Transverse colon (tissue), 4 donors: ENCODE data around the gene SULT1A1. TPM values are rescaled to one million over a fixed set of nuclear protein-coding genes. Genes with fewer than 3 reads are reported as not detected.
"Not testable (repeated sequence)": the region's sequence is repeated elsewhere in the genome, so short reads cannot be mapped to it uniquely, and the experiment has no call there.

Experiments used
- DNase-seq: peaks from one replicate; pipeline ENCODE4 v3.0.0-alpha.2; 2019
- H3K27ac ChIP-seq, 4 donors: fragments of 200-600 bp; sonication (generic); 2 replicates each; pipeline ENCODE4 v1.5.1; 2016 to 2018; ENCODE audit warnings: inconsistent platforms in 4 of 4
- H3K27me3 ChIP-seq: fragments of 200-600 bp; sonication (generic); 2 replicates; pipeline ENCODE4 v1.5.1; 2017; ENCODE audit warnings: inconsistent platforms
- H3K36me3 ChIP-seq, 4 donors: fragments of 200-600 bp; sonication (generic); 2 replicates each; pipeline ENCODE4 v1.5.1; 2017 to 2019; ENCODE audit warnings: inconsistent platforms in 4 of 4
- H3K4me1 ChIP-seq, 4 donors: fragments of 200-600 bp; sonication (generic); 2 replicates each; pipeline ENCODE4 v1.5.1; 2017 to 2020; ENCODE audit warnings: inconsistent platforms in 4 of 4
- H3K4me3 ChIP-seq, 4 donors: fragments of 200-600 bp; sonication (generic); 1 replicate in 1 of 4; 2 replicates in 3 of 4; pipeline versions ENCODE4 v1.5.1 to v1.6.1; 2017 to 2019; ENCODE audit warnings: inconsistent platforms in 4 of 4
- H3K9me3 ChIP-seq, 2 donors: fragments of 200-600 bp; sonication (generic); 2 replicates each; pipeline ENCODE4 v1.5.1; 2017 to 2019; ENCODE audit warnings: inconsistent platforms in 2 of 2
- CTCF ChIP-seq, 5 experiments: fragments of 200-600 bp in 3 of 5; fragments of 450-650 bp in 2 of 5; sonication (generic) in 3 of 5; IDR thresholded peaks; 1 replicate in 2 of 5; 2 replicates in 3 of 5; pipeline ENCODE4 v1.5.1; 2016 to 2017; ENCODE audit warnings: antibody characterized with exemption in 5 of 5, inconsistent platforms in 3 of 5, mild to moderate bottlenecking in 2 of 5, moderate library complexity in 1 of 5
- EP300 ChIP-seq: sonication (generic); formaldehyde crosslinking; IDR thresholded peaks from one replicate; pipeline ENCODE4 v1.6.1; 2017; ENCODE audit warnings: antibody characterized with exemption, low read depth
- POLR2A ChIP-seq: fragments of 450-650 bp; IDR thresholded peaks from one replicate; pipeline ENCODE4 v1.6.1; 2016; ENCODE audit warnings: antibody characterized with exemption, mild to moderate bottlenecking, moderate library complexity
- POLR2AphosphoS5 ChIP-seq, 3 donors: sonication (generic); formaldehyde crosslinking; IDR thresholded peaks; one replicate each; pipeline ENCODE4 v1.6.1; 2016; ENCODE audit warnings: antibody characterized with exemption in 3 of 3
- WGBS, 2 donors: methylation state at CpG; one replicate each; pipeline ENCODE4 v1.1.5; 2018; ENCODE audit warnings: low coverage in 1 of 2; 5-methylcytosine and 5-hydroxymethylcytosine counted together
- in situ Hi-C, 4 donors: fragments of 200-750 bp; cut with MboI; loops; one replicate each; pipeline versions ENCODE4 v1.15.0 to v1.15.1; 2017; ENCODE audit warnings: low sequenced_read_pairs in 3 of 4, low pct_ligation_motif_present in 1 of 4, low pct_unique_long_range_greater_than_20kb in 1 of 4
- intact Hi-C: fragments of 100-400 bp; cut with DNase I; formaldehyde crosslinking; loops from one replicate; pipeline ENCODE4 v1.15.1; 2023; ENCODE audit warnings: low total_unique reads
- total RNA-seq, 4 donors: library from RNA; depleted of rRNA; stranded (reverse); fragments of >200 nt; gene quantifications; one replicate each; pipeline ENCODE4 v1.1.0, GENCODE V29; 2016

The SULT1A1 gene
- total RNA-seq, 4 donors from 2014 or later: 137 to 455 (median 280) TPM

GRCh38 chr16:28606291-28607115, 3.3 kb downstream of the SULT1A1 start:
- no peaks in the 10 kb centered on the region for H3K9me3 ChIP-seq
- H3K27ac ChIP-seq: no peak overlapping the region
- peaks cover 12 to 30% (median 21%) of the 10 kb centered on the region in 4 donors for H3K4me1 ChIP-seq
- no peak for TF ChIP-seq EP300
- TF ChIP-seq POLR2AphosphoS5 (IDR thresholded peaks at IDR 0.05): no peak
- TF ChIP-seq CTCF (IDR thresholded peaks at IDR 0.05): no peak
- TF ChIP-seq POLR2A: no peak
- no peaks in the 10 kb centered on the region for H3K36me3 ChIP-seq
- in situ Hi-C loops: no loop called here
- no peak for DNase-seq
- intact Hi-C loops: no loop called here
- H3K4me3 ChIP-seq: no peak overlapping the region
- WGBS, 2 donors: 89 to 100% methylated on average over 3 to 16 of the region's 16 CpGs
- no peaks in the 10 kb centered on the region for H3K27me3 ChIP-seq

- no peak for TF ChIP-seq CTCF (IDR thresholded peaks at IDR 0.05)
- no peak for TF ChIP-seq POLR2AphosphoS5 (IDR thresholded peaks at IDR 0.05)
- no peak for TF ChIP-seq POLR2A
- no peak for TF ChIP-seq EP300
These were observed 5.7 kb downstream of the SULT1A1 start for GRCh38 chr16:28604186-28604565.

GRCh38 chr16:28603381-28604185, 6.3 kb downstream of the SULT1A1 start:
- WGBS, 2 donors: 84% methylated on average over 11 of the region's 11 CpGs; no CpG with 5 or more reads in 1 of the 2 donors
- Histone ChIP-seq H3K4me1 (peaks cover 0 to 5% (median 0%) of the 10 kb centered on the region in 4 donors), H3K36me3 (no peaks in the 10 kb centered on the region), H3K9me3 (no peaks in the 10 kb centered on the region), H3K4me3 (no peak overlapping the region), H3K27ac (no peak overlapping the region), H3K27me3 (no peaks in the 10 kb centered on the region)
- no peak for DNase-seq
- TF ChIP-seq CTCF (IDR thresholded peaks at IDR 0.05): no peak
- no peak for TF ChIP-seq POLR2A
- no peak for TF ChIP-seq POLR2AphosphoS5 (IDR thresholded peaks at IDR 0.05)
- TF ChIP-seq EP300: no peak
- in situ Hi-C loops (no loop called here), intact Hi-C loops (no loop called here)

More at GRCh38 chr16:28604186-28604565, 5.7 kb downstream of the SULT1A1 start:
- Histone ChIP-seq H3K9me3 (no peaks in the 10 kb centered on the region), H3K4me3 (no peak overlapping the region), H3K4me1 (peaks cover 0 to 9% (median 4%) of the 10 kb centered on the region in 4 donors), H3K36me3 (no peaks in the 10 kb centered on the region), H3K27me3 (no peaks in the 10 kb centered on the region), H3K27ac (no peak overlapping the region)
- DNase-seq: no peak
- intact Hi-C loops (no loop called here), in situ Hi-C loops (no loop called here)
- WGBS, 2 donors: 74% methylated on average over 8 of the region's 8 CpGs; no CpG with 5 or more reads in 1 of the 2 donors

GRCh38 chr16:28602529-28602928, 7.3 kb downstream of the SULT1A1 start:
- no peak overlapping the region for H3K4me3 ChIP-seq
- H3K4me1 ChIP-seq: peaks cover 0 to 6% (median 0%) of the 10 kb centered on the region in 4 donors
- in situ Hi-C loops (no loop called here), intact Hi-C loops (no loop called here)
- H3K27me3 ChIP-seq: no peaks in the 10 kb centered on the region
- no peaks in the 10 kb centered on the region for H3K36me3 ChIP-seq
- H3K27ac ChIP-seq: no peak overlapping the region
- H3K9me3 ChIP-seq: no peaks in the 10 kb centered on the region
- WGBS, 2 donors: 56% methylated on average over 6 of the region's 6 CpGs; no CpG with 5 or more reads in 1 of the 2 donors
- DNase-seq: no peak
- TF ChIP-seq POLR2AphosphoS5 (IDR thresholded peaks at IDR 0.05): no peak

- H3K36me3 ChIP-seq, H3K9me3 ChIP-seq, H3K4me3 ChIP-seq, DNase-seq, intact Hi-C loops, in situ Hi-C loops, H3K27ac ChIP-seq, H3K27me3 ChIP-seq: not testable (repeated sequence)
- 63% methylated on average over 7 of the region's 10 CpGs; no CpG with 5 or more reads in 1 of the 2 donors for WGBS, 2 donors
- peaks cover 0 to 11% (median 3%) of the 10 kb centered on the region in 4 donors for H3K4me1 ChIP-seq
These were observed 7.8 kb downstream of the SULT1A1 start for GRCh38 chr16:28602062-28602461.

- H3K27me3 ChIP-seq, intact Hi-C loops, DNase-seq, H3K4me3 ChIP-seq, H3K36me3 ChIP-seq, in situ Hi-C loops, H3K9me3 ChIP-seq, H3K27ac ChIP-seq: not testable (repeated sequence)
- WGBS, 2 donors: 92% methylated on average over 13 of the region's 13 CpGs; no CpG with 5 or more reads in 1 of the 2 donors
- H3K4me1 ChIP-seq: peaks cover 0 to 14% (median 7%) of the 10 kb centered on the region in 4 donors
These were observed 8.3 kb downstream of the SULT1A1 start for GRCh38 chr16:28601589-28601988.

GRCh38 chr16:28600965-28601364, 8.9 kb downstream of the SULT1A1 start:
- H3K27me3 ChIP-seq, DNase-seq, H3K4me3 ChIP-seq, H3K9me3 ChIP-seq, H3K27ac ChIP-seq, intact Hi-C loops, in situ Hi-C loops, H3K36me3 ChIP-seq: not testable (repeated sequence)
- H3K4me1 ChIP-seq: peaks cover 0 to 20% (median 13%) of the 10 kb centered on the region in 4 donors
- 60% methylated on average over 12 of the region's 20 CpGs; no CpG with 5 or more reads in 1 of the 2 donors for WGBS, 2 donors
